ENCODE data around the gene SCOC.
"Not testable (repeated sequence)": the region's sequence is repeated elsewhere in the genome, so short reads cannot be mapped to it uniquely, and the experiment has no call there.

The SCOC gene

DNA sequence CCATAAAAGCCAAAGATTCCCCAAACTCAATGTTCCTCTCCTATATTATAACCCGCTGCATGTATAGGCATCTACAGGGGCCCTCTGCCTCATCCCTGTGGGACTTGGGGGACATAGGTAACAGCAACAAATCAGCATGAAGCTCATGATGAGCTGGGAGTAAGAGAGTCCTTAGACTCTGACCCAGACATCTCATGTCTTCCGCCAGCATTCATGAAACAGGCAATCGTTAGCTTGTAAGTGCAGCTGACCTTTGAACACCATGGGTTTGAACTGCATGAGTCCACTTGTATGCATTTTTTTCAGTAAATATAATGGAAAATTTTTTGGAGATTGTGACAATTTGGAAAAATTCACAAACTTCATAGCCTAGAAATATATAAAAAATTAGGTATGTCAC, 10.4 kb upstream of the SCOC start:
- no peak for DNase-seq

DNA sequence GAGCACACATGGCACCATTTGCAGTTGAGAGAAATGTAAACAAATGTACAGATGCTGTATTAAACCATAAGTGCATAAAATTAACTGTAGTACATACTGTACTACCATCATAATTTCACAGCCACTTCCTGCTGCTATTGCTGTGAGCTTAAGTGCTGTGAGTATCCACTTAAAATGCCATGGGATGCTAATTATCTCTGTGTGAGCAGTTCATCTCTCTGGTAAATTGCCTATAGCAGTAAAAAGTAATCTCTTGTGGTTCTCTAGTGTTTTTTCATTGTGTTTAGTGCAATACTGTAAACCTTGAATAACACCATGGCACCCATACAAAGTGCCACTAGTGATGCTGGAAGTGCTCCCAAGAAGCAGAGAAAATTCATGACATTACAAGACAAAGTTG, 9.9 kb upstream of the SCOC start:
- DNase-seq, result peak; percentile 59

DNA sequence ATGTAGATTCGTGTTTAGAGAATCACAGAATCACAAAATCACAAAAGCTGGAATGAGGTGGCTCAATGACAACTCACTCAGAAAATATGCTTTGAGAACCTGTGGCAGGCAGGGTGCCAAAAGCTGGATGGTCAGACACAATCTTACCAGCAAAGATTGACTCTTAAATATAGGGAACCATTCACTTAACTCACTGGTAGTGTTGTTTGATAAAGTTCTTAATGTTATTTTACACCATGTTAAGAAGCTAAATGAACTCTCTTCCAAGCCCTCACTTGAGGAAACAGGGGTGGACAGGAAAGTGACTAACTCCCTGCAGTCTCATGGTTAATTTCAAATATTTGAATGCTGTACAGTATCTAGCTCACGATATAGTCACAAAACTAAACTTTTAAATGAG, 5.7 kb upstream of the SCOC start:
- DNase-seq, result no peak

DNA sequence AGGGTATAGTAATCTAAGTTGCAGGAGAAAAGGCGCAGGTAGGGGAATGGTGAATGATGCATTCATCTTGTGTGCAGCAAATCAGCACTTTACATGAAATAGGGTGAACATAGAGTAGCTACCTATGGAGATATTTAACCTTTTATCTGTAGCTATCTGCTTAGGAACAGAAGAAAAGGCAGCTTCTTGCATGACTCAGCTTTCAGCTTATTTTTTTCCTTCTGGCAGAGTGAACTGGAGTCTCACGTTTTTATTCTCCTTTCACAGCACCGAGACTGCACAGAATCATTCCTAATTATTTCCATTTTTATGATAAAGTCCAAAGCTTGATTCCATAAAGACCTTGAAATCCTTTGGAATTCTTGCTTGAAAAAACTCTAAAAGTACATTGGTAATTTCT, 4.8 kb upstream of the SCOC start:
- DNase-seq, result no peak

DNA sequence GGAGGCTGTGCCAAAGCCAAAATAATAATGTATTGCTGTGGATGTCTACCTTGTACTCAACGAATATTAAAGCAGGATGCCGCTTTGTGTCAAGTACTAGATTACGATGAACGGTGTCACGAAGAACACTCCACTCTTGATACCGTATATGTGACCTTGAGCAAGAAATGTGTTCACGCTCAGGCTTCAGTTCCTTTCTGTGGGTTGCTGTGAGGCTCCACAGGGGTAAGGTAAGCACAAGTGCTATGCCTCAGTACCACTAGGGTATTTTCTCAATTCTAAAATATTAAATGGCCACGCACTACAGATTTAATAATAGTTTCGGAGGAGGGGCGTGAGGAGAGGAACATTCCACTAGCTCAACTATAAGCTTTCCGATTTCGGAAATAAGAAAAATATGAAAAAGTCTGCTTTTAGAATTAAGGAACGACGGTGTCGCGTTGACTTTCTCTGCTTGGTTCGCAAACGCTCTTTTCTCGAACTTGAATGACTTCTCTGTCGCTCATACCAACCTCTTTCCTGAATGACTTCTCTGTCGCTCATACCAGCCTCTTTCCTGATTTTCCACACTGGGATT, 607 bp upstream of the SCOC start:
- no peak for DNase-seq

DNA sequence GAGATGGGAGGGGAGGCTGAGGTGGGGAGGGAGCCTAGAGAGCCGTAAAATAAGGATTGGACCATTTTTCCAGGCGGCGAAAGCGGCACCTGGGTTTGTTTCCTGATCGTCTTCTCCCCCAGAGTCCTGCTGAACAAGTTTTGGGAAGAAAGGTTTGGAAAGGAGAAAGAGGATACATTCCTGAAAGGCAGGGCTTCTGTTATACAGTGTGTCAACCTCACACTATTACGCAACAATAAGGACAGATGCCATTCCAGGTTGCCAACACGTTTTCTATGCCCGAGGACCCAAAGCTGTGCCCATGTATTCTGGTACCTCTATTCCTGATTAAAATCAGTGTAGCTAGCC, 658 bp downstream of the SCOC start:
- DNase-seq, result no peak

DNA sequence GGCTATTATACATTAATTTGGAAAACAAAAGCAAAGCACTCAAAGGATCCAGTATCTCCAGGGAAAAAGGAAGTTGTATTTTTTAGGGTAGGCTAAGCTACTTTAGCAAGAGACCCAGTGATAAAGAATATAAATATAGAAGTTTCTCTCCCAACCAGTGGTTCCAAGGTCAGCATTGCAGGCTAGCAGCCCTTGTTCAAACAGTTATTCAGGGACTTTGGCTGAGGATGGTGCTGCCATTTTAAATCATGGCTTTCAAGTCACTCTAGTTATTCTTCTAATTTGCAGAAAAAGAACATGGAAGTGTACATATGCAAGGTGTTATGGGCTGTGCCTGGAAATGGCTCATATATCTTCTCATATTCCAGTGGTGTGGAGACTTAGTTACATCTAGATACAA, 9.3 kb downstream of the SCOC start:
- no peak for DNase-seq

DNA sequence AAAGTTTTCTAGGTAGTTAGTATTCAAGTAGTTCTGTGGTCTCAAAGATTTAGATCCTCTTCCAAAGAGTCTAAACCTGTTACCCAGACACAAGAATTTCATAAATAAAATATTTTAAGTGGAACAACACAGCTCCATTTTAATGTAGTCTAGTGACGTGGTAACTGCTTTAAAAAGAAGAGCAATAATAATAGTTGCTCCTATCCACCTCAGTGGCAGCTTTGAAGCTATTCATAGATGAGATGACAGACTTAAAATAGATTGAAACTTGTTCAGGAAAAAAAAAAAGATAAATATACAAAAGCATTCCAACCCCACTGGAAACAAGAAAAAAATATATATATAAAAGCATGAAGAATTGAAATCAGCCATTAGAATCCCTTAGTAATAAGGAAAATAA, 14.6 kb downstream of the SCOC start:
- no peak for DNase-seq

DNA sequence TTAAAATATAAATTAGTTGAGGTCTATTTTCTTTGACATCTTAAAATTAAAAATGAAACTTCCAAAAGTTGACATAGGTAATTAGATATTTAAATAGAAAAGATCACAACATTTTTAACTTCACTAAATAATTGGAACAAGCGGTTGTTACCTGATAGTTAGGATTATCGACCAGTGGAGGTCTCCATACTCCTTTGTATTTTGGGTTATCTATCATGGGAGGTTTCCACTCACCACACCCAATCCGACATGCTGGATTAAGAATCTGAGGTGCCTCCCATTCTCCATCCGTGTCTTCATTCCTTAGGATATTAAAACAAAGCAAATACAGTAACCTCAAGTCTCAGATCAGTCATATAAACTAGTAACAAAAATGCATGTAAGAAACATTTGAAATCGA, 22.2 kb downstream of the SCOC start:
- DNase-seq, result no peak

DNA sequence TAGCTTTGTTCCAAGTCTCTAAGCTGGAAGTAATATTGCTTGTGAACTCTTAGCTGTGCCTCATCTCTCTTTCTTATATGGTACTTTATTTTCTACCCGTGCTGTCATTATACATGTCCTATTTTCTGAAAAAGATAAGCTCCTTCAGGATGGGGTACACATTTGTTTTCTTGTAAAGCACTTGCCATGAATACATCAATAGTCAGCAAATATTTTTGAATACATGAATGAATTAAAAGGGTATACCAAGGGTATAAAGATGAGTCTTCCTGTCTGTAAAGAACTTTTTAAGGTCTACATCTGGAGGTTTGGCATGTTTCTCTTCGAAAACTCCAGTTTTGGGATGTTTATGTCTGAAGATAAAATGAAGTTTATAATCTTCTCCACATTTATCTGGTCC, 26.7 kb downstream of the SCOC start:
- no peak for DNase-seq

DNA sequence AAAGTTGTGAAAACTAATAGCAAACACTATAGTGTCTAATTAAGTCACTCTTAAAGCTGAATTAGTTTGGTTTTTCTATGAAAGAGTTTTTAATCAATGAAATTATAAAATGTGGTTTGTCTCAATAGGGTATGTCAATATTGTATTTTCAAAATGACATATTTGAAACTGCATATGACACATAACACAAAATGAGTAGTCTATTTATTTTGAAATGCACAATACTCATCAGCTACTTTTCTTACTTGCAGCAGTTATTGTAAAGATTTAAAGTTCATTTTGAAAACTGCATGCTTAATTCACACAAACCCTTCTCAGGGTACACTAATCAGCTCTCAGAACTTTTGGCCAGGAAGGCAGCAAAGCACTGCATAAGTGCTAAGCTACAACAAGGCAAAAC, 32.8 kb downstream of the SCOC start:
- no peak for DNase-seq

DNA sequence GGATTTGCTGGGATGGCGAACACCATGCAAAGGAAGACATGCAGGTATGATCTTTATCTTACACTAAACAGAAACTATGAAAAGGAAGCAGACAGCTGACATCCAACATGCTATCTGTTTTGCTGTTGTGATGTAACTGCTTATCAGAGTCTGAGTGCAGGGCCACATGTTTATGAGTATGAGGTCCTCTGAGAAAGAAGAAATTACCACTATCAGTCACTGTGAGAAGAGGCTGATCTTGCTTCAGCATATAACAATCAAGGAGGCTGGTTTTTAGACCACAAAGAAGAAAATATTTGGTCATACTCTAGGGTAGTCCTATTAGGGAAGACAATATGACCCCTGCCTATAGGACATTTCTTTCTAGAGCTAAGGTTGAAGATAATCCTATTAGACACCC, 35.5 kb downstream of the SCOC start:
- no peak for DNase-seq

DNA sequence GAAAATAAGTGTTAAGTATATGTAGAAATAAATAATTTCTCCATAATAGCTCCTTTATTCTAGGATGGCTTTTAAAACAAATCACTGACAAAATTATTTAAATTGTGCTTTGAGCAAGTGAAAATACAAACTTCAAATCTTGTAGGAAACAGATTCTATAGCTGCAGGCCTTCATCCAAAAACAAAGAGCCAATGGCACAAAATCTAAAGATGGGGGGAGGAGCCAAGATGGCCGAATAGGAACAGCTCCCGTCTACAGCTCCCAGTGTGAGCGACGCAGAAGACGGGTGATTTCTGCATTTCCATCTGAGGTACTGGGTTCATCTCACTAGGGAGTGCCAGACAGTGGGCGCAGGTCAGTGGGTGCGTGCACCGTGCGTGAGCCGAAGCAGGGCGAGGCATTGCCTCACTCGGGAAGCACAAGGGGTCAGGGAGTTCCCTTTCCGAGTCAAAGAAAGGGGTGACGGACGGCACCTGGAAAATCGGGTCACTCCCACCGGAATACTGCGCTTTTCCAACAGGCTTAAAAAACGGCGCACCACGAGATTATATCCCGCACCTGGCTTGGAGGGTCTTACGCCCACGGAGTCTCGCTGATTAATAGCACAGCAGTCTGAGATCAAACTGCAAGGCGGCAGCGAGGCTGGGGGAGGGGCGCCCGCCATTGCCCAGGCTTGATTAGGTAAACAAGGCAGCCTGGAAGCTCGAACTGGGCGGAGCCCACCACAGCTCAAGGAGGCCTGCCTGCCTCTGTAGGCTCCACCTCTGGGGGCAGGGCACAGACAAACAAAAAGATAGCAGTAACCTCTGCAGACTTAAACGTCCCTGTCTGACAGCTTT, 39.9 kb downstream of the SCOC start:
- DNase-seq, result not testable (repeated sequence)

DNA sequence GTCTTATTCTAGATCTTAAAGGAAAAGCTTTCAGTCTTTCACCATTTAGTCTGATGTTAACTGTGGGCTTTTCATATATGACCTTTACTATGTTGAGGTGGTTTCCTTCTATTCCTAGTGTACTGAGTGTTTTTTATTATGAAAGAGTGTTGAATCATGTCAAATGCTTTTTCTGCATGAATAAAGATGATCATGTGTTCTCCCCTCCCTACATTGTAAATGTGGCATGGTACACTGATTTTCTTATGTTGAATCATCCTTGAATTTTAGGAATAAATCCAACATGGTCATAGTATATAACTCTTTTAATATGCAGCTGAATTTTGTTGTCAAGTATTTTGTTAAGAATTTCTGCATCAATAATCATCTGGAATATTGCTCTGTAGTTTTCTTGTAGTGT, 49.7 kb downstream of the SCOC start:
- DNase-seq, result no peak

DNA sequence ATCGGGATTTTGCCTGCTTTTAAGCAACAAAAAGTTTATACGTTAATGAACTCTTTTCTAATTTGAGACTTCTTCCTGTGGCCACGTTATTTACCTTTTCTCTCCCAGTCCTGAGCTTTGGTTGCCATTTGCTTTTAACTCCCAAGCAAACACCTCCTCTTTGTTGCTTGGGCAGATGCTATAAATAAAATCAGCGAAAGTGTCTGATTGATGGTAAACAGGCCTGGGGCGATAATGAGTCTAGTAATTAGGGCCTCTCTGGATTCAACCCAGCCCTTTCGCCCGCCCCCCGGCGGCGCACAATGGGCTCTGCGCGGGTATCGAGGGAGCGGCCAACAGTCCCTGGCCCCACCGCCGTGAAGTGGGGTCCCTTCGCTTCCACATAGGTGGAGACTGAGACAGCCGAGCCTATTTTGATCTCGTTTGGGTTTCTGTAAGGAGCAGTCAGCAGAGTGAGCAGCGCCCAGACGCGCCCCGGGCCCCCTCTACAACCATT, 53.2 kb downstream of the SCOC start:
- DNase-seq, result peak; percentile 20

DNA sequence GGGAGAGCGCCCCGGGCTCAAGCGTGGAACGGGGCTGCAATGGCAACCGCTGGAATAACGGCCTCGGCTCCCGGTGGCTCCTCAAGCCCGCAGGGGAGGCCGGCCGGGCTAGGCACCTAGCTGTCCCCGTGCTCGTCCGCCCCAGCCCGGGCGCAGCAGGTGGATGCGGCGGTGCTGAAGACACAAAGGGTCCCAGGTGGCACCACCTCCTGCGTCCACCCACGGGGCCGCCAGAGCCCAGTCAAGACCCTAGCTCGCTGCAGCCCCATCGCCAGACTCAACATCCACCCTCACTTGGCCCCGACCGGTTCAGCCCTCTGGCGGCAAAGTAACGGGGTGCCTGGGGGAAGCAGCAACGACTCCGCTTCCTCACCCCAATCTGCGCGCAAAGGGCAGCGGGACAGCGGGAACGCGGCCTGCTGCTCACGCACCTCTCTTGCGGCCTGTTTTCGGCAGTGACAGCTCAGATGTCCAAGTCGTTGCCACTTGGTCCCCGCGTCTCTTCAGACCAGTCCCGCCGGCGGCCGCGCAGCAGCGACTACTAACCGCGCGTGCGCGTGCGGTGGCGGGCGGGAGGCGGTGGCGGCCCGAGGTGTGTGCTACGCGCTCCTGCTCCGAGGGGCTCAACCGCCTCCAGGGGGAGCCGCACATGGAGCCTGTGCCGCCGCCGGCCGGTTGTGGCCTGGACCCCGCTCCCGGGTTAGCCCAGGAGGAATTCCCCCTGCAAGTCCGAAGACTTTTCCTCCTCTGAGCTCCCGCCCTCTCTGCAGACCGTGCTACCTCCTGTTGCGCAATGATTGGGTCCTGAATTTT, 53.9 kb downstream of the SCOC start, which contains the start of gene CLGN:
TSS of gene CLGN (minus strand) at position 543 of the 813 bp plus-strand sequence. CDS start 14,570 bp downstream, outside the sequence.
- DNase-seq, result peak; percentile 62

DNA sequence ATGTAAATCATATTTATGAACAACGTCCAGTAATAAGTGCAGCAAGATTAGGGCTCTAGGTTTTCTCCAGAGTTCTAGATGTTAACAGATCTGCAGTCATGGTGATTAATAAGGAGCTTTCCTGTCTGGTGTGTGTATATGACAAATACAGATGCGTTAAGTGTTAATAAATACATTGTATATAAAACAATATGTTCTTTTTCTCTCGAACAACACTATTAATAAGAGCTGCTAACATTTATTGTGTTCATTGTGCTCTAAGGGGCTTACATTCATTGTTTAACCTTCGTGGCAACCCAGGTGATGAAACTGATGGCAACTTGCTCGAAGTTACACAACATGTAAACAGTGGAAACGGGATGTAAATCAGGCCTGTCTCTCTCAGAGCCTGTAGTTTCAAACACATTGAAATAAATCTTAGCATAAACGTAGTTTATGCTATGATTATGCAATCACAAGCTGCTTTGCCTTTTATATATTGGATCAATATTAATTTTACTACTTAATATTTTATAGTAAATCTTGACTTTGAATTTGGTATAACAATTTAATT, 54.5 kb downstream of the SCOC start:
- DNase-seq, result no peak

Data from NCI-H2029 (cell line).